Suprapubic skin (tissue), 4 donors: Measurements from ENCODE around the gene KIRREL3. TPM values are rescaled to one million over a fixed set of nuclear protein-coding genes. Genes with fewer than 3 reads are reported as not detected.

Experiments
- DNase-seq, 2 donors: peaks; one replicate each; pipeline ENCODE4 v3.0.0-alpha.2; 2019; ENCODE audit warnings: low spot score in 2 of 2
- H3K27ac ChIP-seq: fragments of 200-600 bp; sonication (generic); one replicate; pipeline ENCODE4 v1.5.1; 2019
- H3K27me3 ChIP-seq: fragments of 200-600 bp; sonication (generic); one replicate; pipeline ENCODE4 v1.5.1; 2019
- H3K36me3 ChIP-seq: fragments of 200-600 bp; sonication (generic); one replicate; pipeline ENCODE4 v1.5.1; 2019
- H3K4me1 ChIP-seq: fragments of 200-600 bp; sonication (generic); one replicate; pipeline ENCODE4 v1.5.1; 2019
- H3K4me3 ChIP-seq: fragments of 200-600 bp; sonication (generic); one replicate; pipeline ENCODE4 v1.5.1; 2019; ENCODE audit warnings: mild to moderate bottlenecking
- H3K9me3 ChIP-seq: fragments of 200-600 bp; sonication (generic); one replicate; pipeline ENCODE4 v1.5.1; 2019
- CTCF ChIP-seq, 2 donors: fragments of 200-600 bp in 1 of 2; fragments of 450-650 bp in 1 of 2; sonication (generic) in 1 of 2; IDR thresholded peaks; one replicate each; pipeline ENCODE4 v1.5.1; 2016 to 2019; ENCODE audit warnings: antibody characterized with exemption in 2 of 2, mild to moderate bottlenecking in 1 of 2, moderate library complexity in 1 of 2
- EP300 ChIP-seq: sonication (generic); formaldehyde crosslinking; IDR thresholded peaks from one replicate; pipeline ENCODE4 v1.6.1; 2017; ENCODE audit warnings: antibody characterized with exemption
- POLR2A ChIP-seq, 2 donors: fragments of 450-650 bp; IDR thresholded peaks; one replicate each; pipeline ENCODE4 v1.6.1; 2017; ENCODE audit warnings: antibody characterized with exemption in 2 of 2, mild to moderate bottlenecking in 2 of 2, moderate library complexity in 2 of 2
- POLR2AphosphoS5 ChIP-seq, 3 donors: sonication (generic); formaldehyde crosslinking; IDR thresholded peaks; one replicate each; pipeline ENCODE4 v1.6.1; 2017; ENCODE audit warnings: antibody characterized with exemption in 3 of 3
- WGBS: methylation state at CpG from one replicate; pipeline ENCODE4 v1.1.5; 2018; 5-methylcytosine and 5-hydroxymethylcytosine counted together
- total RNA-seq, 4 donors: library from RNA; depleted of rRNA; stranded (reverse); fragments of >200 nt; gene quantifications; one replicate each; pipeline ENCODE4 v1.1.0, GENCODE V29; 2016

The KIRREL3 gene
- total RNA-seq, 4 donors from 2014 or later = 0.17 TPM; not detected in 3

- Histone ChIP-seq H3K4me1 (no peaks in the 10 kb centered on the region), H3K9me3 (no peaks in the 10 kb centered on the region), H3K27ac (no peak overlapping the region), H3K4me3 (no peak overlapping the region), H3K36me3 (no peaks in the 10 kb centered on the region), H3K27me3 (no peaks in the 10 kb centered on the region)
- TF ChIP-seq CTCF (IDR thresholded peaks at IDR 0.05) (no peak), EP300 (no peak), POLR2A (IDR thresholded peaks at IDR 0.05) (no peak), POLR2AphosphoS5 (IDR thresholded peaks at IDR 0.05) (no peak)
- DNase-seq = no peak
- WGBS = 73% methylated on average over 2 of the region's 2 CpGs
Observed at GRCh38 chr11:126804363-126804762, 196.2 kb downstream of the KIRREL3 start.

GRCh38 chr11:126800009-126800408, 200.6 kb downstream of the KIRREL3 start:
- no peak for DNase-seq
- 78% methylated on average over 2 of the region's 3 CpGs for WGBS
- H3K4me1 ChIP-seq = no peaks in the 10 kb centered on the region
- no peaks in the 10 kb centered on the region for H3K36me3 ChIP-seq
- no peaks in the 10 kb centered on the region for H3K27me3 ChIP-seq
- no peak overlapping the region for H3K4me3 ChIP-seq
- no peak overlapping the region for H3K27ac ChIP-seq
- no peaks in the 10 kb centered on the region for H3K9me3 ChIP-seq
- TF ChIP-seq POLR2A (IDR thresholded peaks at IDR 0.05) (no peak), POLR2AphosphoS5 (IDR thresholded peaks at IDR 0.05) (no peak), CTCF (IDR thresholded peaks at IDR 0.05) (no peak), EP300 (no peak)

GRCh38 chr11:126797457-126798169, 203.0 kb downstream of the KIRREL3 start:
- no peak for DNase-seq
- H3K4me3 ChIP-seq = no peak overlapping the region
- no peaks in the 10 kb centered on the region for H3K27me3 ChIP-seq
- H3K36me3 ChIP-seq = no peaks in the 10 kb centered on the region
- TF ChIP-seq CTCF (IDR thresholded peaks at IDR 0.05) = no peak
- TF ChIP-seq POLR2A (IDR thresholded peaks at IDR 0.05) = no peak
- no peak for TF ChIP-seq POLR2AphosphoS5 (IDR thresholded peaks at IDR 0.05)
- no peak for TF ChIP-seq EP300
- 80% methylated on average over 5 of the region's 5 CpGs for WGBS
- H3K27ac ChIP-seq = no peak overlapping the region
- no peaks in the 10 kb centered on the region for H3K4me1 ChIP-seq
- H3K9me3 ChIP-seq = no peaks in the 10 kb centered on the region

GRCh38 chr11:126793596-126793995, 207.0 kb downstream of the KIRREL3 start:
- no peak for TF ChIP-seq POLR2A (IDR thresholded peaks at IDR 0.05)
- TF ChIP-seq EP300 = no peak
- no peak for TF ChIP-seq CTCF (IDR thresholded peaks at IDR 0.05)
- TF ChIP-seq POLR2AphosphoS5 (IDR thresholded peaks at IDR 0.05) = no peak
- Histone ChIP-seq H3K27me3 (no peaks in the 10 kb centered on the region), H3K4me1 (no peaks in the 10 kb centered on the region), H3K9me3 (no peaks in the 10 kb centered on the region), H3K4me3 (no peak overlapping the region), H3K27ac (no peak overlapping the region), H3K36me3 (no peaks in the 10 kb centered on the region)
- DNase-seq = no peak
- 89% methylated on average over 6 of the region's 6 CpGs for WGBS

GRCh38 chr11:126791991-126792390, 208.6 kb downstream of the KIRREL3 start:
- DNase-seq = no peak
- TF ChIP-seq POLR2AphosphoS5 (IDR thresholded peaks at IDR 0.05) (no peak), POLR2A (IDR thresholded peaks at IDR 0.05) (no peak), CTCF (IDR thresholded peaks at IDR 0.05) (no peak), EP300 (no peak)
- 90% methylated on average over 7 of the region's 7 CpGs for WGBS
- Histone ChIP-seq H3K27ac (no peak overlapping the region), H3K27me3 (no peaks in the 10 kb centered on the region), H3K4me1 (no peaks in the 10 kb centered on the region), H3K9me3 (no peaks in the 10 kb centered on the region), H3K4me3 (no peak overlapping the region), H3K36me3 (no peaks in the 10 kb centered on the region)
